ENCODE data around the gene MCFD2.

The MCFD2 gene

DNA sequence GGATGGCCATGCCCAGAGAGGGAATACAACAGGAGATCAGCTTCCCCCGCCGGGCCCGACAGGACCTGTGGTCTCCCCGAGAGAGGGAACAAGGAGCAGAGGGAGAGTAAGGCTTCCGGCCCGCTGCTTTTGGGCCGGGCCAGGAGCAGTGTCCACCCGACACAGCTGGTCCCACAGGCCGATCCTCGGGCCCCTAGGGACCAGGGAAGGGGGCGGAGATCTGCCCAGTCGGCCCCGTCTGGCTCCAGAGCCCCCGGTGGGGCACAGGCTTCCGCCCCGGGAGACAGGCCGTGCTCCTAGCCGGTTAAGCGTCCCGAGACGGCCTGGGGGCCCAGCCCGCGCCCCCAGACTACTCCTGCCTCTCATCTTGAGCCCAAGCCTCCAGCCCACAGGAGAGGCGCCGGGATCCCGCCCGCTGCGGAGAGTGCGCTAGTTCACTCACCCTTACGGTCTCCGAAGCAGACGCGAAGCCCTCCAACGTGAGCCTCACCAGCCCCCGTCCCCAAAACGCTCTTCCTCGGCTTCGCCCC, at the start of gene MCFD2:
TSS of gene MCFD2 (minus strand) at position 526 of the 530 bp plus-strand sequence. CDS start 6,635 bp downstream, outside the sequence.
- Mint-ChIP-seq H3K27me3 (no peaks in the 10 kb centered on the region), H3K9me3 (no peaks in the 10 kb centered on the region), H3K36me3 (ENCODE audit: low read depth) (peaks cover 24% of the 10 kb centered on the region), H3K4me1 (ENCODE audit: low read depth) (peaks cover 61% of the 10 kb centered on the region), H3K27ac (peak within 1 kb of the TSS; percentile 92), H3K4me3 (peak within 1 kb of the TSS; percentile 92)

DNA sequence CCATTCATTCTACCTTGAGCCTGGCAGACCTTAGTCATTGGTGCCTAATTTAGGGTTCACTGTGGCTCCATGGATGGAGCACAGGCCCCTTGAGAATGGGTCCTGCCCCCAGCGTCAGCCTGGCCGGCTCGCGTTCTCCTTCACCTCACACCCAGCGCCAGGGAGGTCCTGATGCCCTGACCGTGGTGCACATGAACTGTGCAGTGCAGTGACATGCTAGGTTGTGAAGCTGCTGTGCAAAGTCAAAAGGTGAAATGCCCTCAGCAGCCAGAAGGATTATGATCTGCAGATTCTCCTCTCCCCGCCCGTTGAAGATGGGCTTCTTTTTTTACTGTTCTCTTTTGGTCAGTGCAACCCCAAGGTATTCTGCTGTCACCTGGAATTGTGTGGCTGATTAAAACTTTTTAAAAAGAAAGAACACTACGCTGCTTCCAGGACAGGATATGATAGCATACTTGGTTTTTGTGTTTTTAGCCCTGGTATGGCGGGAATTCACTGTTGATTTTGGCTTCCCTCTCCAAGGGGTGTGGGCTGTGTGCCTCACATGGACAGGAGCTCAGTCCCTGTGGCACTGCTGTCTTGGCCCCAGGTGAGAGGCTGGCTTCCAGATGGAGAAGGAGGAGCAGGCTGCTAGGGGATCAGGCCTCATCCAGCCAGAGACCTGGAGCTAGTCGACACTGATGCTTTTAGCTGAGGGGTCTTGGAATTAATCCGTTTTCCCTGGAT, 49.4 kb upstream of the MCFD2 start:
- peaks cover 12% of the 10 kb centered on the region for H3K4me1 Mint-ChIP-seq (ENCODE audit: low read depth)
- peaks cover 26% of the 10 kb centered on the region for H3K36me3 Mint-ChIP-seq (ENCODE audit: low read depth)
- H3K27ac Mint-ChIP-seq, result no peak overlapping the region
- no peak overlapping the region for H3K4me3 Mint-ChIP-seq
- H3K27me3 Mint-ChIP-seq, result no peaks in the 10 kb centered on the region
- H3K9me3 Mint-ChIP-seq, result no peaks in the 10 kb centered on the region

DNA sequence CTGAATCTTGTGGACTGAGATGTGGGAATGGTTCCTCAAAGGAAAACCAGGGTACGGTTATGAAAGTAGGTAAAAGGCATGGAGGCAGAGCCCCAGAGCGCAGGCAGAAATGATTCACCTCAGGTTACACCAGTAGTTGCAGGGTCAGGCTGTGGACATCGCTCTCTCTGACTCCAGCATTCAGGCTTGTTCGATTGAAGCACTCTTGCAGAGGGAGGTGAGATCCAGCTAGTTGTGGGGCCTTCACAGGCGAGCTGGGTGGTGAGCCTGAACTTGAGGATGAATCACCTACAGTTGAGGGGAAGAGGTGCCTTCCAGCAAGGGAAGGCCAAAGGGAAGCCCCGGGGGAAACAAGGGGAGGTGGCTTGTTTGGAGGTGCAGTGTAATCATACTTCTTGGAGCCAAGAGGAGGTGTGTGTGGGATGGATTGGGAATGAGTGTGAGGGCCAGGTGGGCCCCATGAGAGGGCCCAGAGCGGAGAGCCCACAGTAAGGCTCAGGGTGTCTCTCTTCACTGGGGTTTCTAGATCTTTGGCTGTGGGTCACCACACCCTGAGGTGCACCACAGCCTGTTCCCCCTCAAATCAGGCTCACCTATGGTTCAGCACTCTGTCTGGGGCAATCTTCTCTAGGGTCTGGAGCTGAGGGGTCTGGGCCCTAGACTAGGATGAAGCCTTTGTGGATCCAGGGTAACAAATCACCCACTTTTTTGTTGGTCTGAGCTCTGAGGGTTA, 48.5 kb upstream of the MCFD2 start:
- H3K9me3 Mint-ChIP-seq, result no peaks in the 10 kb centered on the region
- peaks cover 29% of the 10 kb centered on the region for H3K36me3 Mint-ChIP-seq (ENCODE audit: low read depth)
- no peaks in the 10 kb centered on the region for H3K27me3 Mint-ChIP-seq
- H3K27ac Mint-ChIP-seq, result peak overlapping the region; percentile 29
- H3K4me3 Mint-ChIP-seq, result no peak overlapping the region
- H3K4me1 Mint-ChIP-seq (ENCODE audit: low read depth), result peaks cover 12% of the 10 kb centered on the region

DNA sequence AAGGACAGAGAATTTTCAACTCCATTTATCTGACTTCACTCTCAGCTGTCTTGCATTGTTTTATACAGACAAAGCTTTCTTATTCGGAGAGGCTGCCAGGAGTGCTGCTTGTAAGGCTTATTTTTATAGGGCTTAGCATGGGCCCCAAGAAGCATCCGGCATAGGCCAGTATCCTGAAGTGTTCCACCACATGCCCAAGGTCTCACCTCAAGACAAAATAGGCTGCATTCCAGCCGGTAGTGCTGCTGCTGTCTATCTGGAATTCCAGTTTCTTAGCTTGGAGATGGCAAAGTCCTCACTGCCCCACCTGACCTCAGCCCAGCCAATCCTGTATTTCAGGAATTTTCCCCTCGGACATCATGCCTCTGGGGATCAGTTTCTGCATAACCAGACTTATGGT, 47.6 kb upstream of the MCFD2 start:
- Mint-ChIP-seq H3K4me1 (ENCODE audit: low read depth) (peaks cover 12% of the 10 kb centered on the region), H3K27me3 (no peaks in the 10 kb centered on the region), H3K27ac (no peak overlapping the region), H3K9me3 (no peaks in the 10 kb centered on the region), H3K36me3 (ENCODE audit: low read depth) (peaks cover 37% of the 10 kb centered on the region), H3K4me3 (no peak overlapping the region)

DNA sequence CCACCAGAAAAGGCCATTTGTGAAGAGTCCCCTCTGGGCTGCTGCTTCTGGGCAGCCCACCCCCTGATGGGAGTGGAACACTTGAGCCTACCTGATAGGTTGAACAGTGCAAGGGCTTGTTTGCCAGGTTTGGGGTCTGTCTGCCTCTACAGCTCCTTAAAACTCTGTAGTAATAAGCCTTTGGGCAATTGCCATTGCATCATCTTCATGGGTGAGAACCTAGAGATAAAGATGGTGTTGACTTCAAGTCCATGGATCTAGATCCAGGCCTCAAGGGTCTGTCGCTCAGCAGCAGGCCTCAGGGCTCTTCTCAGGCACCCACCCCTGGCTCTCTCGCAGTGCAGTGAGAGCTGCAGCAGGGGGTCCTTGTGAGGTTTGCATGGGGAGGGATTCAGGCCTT, 47.1 kb upstream of the MCFD2 start:
- Mint-ChIP-seq H3K27ac (no peak overlapping the region), H3K4me3 (no peak overlapping the region), H3K36me3 (ENCODE audit: low read depth) (peaks cover 42% of the 10 kb centered on the region), H3K9me3 (no peaks in the 10 kb centered on the region), H3K27me3 (no peaks in the 10 kb centered on the region), H3K4me1 (ENCODE audit: low read depth) (peaks cover 12% of the 10 kb centered on the region)

DNA sequence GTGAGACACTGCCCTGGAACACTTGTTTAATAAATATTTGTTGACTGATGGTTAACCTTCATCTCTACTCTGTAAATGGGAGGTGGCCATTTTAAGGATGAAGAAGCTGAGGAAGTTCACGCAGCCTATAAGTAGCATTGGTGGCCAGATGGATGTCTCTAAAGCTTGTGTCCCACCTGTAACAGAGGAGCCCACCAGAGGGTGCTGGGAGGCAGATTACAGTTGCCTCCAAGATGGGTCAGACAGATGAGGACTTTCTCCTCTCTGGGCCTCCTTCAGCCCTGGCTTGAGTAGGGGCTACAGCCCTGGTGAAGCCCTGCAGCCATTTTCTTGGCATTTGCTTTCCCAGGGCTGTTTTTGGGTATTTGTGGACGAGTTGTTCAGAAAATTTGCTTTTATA, 45.0 kb upstream of the MCFD2 start:
- Mint-ChIP-seq H3K27me3 (no peaks in the 10 kb centered on the region), H3K4me1 (ENCODE audit: low read depth) (peaks cover 12% of the 10 kb centered on the region), H3K9me3 (no peaks in the 10 kb centered on the region), H3K36me3 (ENCODE audit: low read depth) (peaks cover 53% of the 10 kb centered on the region), H3K4me3 (no peak overlapping the region), H3K27ac (no peak overlapping the region)

DNA sequence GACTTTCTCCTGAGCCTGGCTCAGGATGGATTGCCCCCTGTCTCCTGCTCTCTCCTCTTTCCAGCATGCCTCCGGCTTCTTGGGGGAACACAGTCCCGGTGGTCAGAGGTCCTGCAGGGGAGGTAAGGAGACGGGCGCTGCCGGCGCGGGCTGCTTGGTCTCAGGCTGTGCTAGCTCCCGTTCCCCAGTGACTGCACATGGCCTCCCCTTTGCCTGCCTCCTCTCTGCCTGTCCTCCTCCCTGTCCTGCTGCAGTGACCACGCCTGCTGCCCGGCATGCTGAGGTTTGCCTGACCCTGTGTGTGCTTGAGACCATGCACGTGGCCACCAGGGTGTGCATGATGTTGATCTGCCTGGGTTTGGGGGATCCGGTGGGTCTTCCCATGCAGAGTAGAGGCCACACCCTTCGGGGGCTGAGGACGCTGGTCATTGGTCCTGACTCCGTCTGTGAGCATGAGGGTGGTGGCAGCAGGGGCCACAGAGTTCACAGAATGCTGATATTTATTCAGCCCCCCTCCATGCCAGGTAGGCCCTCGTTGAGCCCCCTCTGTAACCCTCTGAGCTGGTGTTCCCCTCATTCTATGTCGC, 42.9 kb upstream of the MCFD2 start:
- Mint-ChIP-seq H3K4me3 (no peak overlapping the region), H3K27me3 (no peaks in the 10 kb centered on the region), H3K4me1 (ENCODE audit: low read depth) (peaks cover 4% of the 10 kb centered on the region), H3K36me3 (ENCODE audit: low read depth) (peaks cover 61% of the 10 kb centered on the region), H3K9me3 (no peaks in the 10 kb centered on the region), H3K27ac (no peak overlapping the region)

DNA sequence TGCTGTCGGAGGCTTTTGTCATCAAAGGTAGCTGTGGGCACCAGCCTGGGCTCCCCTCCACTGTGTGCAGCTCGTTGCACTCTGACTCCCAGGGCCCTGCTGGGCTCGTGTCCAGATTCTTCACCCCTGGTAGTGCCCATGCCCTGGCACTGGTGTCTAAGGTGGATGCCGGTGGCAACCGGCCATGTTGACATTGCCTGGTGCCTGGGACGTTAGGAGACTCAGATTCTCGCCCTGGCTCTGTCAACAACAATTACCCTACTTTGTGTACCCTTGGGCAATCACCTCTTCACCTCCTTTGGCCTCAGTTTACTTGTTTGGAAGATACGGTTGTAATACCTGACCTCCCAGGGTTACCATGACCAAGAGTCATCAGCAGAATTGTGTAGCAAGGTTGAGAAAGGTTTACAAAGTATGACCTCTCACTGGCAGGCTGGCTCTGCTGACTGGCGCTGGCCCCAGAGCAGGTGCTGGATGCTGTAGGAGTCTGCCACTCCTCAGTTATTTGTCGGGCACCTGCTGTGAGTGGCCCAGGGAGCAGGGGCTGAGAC, 41.5 kb upstream of the MCFD2 start:
- no peaks in the 10 kb centered on the region for H3K27me3 Mint-ChIP-seq
- no peak overlapping the region for H3K27ac Mint-ChIP-seq
- H3K4me1 Mint-ChIP-seq (ENCODE audit: low read depth), result no peaks in the 10 kb centered on the region
- no peak overlapping the region for H3K4me3 Mint-ChIP-seq
- H3K9me3 Mint-ChIP-seq, result no peaks in the 10 kb centered on the region
- peaks cover 60% of the 10 kb centered on the region for H3K36me3 Mint-ChIP-seq (ENCODE audit: low read depth)

DNA sequence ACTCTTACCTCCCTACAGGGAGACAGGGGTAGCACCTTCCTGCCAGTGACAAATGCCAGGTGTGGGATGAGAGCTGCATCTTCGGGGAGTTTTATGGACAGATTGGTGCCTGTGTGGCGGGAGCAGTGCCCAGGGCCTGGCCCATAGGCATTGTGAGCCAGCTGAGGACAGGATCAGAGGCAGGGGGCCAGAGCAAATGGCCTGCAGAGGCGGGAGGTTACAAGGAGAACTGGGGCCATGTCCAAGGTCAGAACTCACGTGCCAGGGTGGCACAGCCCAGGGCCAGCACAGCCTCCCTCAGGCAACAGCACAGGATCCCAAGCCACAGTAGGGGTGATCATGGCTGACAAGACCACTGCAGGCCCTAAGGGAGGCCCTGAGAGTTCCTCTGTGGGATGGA, 40.2 kb upstream of the MCFD2 start:
- Mint-ChIP-seq H3K9me3 (no peaks in the 10 kb centered on the region), H3K4me3 (no peak overlapping the region), H3K27me3 (no peaks in the 10 kb centered on the region), H3K36me3 (ENCODE audit: low read depth) (peaks cover 68% of the 10 kb centered on the region), H3K27ac (peak overlapping the region; percentile 21), H3K4me1 (ENCODE audit: low read depth) (peaks cover 10% of the 10 kb centered on the region)

DNA sequence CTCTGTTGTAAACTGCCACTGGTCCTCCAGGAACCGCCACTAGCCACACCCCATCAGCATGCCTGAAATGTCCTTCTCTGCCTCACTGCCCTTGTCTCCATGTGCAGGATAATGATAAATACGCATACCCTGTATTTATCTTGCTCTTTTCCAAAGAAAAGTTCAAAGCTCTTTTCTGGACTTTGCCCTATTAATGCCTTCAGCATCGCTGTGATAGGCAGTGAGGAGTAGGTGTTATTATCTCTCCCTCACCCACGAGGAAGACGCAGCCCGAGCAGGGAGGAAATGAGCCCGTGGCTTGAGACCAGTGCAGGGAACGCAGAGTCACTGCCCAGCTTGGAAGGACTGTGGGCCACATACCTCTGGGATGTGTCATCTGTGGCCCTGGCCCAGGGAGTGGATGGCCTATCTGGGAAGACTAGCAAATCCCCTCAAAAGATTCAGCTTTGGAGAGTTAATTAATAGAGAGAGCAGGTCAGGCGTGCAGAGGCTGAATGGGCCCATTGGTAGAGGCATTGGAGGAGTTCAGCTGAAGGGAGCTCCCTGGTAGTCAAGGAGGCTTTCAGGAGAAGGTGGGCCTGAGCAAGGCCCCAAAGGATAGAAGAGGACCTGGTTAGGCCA, 39.5 kb upstream of the MCFD2 start:
- no peaks in the 10 kb centered on the region for H3K27me3 Mint-ChIP-seq
- no peak overlapping the region for H3K27ac Mint-ChIP-seq
- H3K36me3 Mint-ChIP-seq (ENCODE audit: low read depth), result peaks cover 69% of the 10 kb centered on the region
- no peak overlapping the region for H3K4me3 Mint-ChIP-seq
- peaks cover 15% of the 10 kb centered on the region for H3K4me1 Mint-ChIP-seq (ENCODE audit: low read depth)
- no peaks in the 10 kb centered on the region for H3K9me3 Mint-ChIP-seq

DNA sequence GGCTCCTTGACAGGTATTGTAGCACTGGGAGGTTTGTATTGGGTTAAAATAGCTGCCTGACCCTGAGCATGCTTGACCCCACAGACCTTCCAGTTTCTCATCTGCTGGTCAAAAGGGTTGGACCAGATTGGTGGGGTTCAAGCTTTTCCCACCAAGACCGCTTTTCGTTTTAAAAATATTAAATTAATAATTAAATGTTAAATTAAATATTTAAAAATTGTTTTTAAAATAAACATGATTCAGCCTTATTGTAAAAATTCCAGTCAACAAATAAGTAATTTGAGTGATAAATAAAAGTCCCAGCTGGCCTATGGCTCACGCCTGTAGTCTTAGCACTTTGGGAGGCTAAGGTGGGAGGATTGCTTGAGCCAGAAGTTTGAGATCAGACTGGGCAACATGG, 36.6 kb upstream of the MCFD2 start:
- Mint-ChIP-seq H3K36me3 (ENCODE audit: low read depth) (peaks cover 56% of the 10 kb centered on the region), H3K27me3 (no peaks in the 10 kb centered on the region), H3K4me1 (ENCODE audit: low read depth) (peaks cover 31% of the 10 kb centered on the region), H3K4me3 (no peak overlapping the region), H3K9me3 (no peaks in the 10 kb centered on the region), H3K27ac (peak overlapping the region; percentile 75)

DNA sequence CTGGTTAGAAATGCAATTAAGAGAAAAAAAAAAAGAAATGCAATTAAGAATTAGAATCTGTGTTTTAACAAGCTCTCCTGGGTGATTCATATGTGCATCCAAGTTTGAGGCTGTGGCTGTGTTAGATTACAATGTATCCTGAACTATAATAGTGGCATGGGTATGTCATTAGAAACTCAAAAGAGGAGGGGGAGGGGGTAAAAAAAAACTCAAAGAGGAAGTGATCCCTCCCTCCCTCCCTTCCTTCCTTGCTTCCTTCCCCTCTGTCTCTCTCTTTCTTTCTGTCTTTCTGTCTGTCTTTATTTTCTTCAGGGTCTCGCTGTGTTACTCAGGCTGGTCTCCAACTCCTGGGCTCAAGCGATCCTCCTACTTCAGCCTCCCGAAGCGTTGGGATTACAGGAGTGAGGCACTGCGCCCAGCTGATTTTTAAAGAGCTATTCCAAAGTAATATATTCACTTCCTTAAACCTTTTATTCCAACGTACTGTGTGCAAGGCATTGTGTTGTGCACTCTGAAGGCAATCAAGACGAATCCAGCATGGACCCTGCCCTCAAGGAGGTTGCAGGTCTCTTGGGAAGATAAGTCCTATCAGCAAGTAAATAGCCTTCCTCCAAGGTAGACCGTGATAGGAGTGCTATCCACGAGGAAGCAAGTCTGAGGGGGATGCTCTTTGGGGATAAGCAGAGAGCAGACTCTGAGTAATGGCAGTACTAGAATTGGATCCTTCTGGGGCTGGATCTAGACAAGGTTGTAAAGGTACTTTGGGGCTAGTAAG, 35.9 kb upstream of the MCFD2 start:
- Mint-ChIP-seq H3K4me3 (no peak overlapping the region), H3K27me3 (no peaks in the 10 kb centered on the region), H3K27ac (peak overlapping the region; percentile 75), H3K4me1 (ENCODE audit: low read depth) (peaks cover 38% of the 10 kb centered on the region), H3K9me3 (no peaks in the 10 kb centered on the region), H3K36me3 (ENCODE audit: low read depth) (peaks cover 61% of the 10 kb centered on the region)

DNA sequence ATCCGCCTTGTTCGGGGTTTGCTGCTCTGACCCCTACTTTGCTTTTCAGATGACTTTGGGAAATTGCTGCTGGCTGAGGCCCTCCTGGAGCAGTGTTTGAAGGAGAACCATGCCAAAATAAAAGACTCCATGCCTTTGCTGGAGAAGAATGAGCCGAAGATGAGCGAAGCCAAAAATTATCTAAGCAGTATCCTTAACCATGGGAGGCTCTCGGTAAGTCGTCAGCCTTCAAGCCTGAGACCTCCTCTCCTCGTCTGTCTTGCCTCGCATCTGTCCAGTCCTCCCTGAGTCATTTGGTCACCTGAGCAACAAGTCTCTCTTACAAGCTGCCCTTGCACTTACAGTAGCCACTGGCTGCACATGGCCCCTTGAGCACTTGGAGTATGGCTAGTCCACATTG, 34.7 kb upstream of the MCFD2 start:
- H3K27me3 Mint-ChIP-seq, result no peaks in the 10 kb centered on the region
- peaks cover 49% of the 10 kb centered on the region for H3K4me1 Mint-ChIP-seq (ENCODE audit: low read depth)
- no peak overlapping the region for H3K4me3 Mint-ChIP-seq
- peak overlapping the region; percentile 38 for H3K27ac Mint-ChIP-seq
- peaks cover 60% of the 10 kb centered on the region for H3K36me3 Mint-ChIP-seq (ENCODE audit: low read depth)
- no peaks in the 10 kb centered on the region for H3K9me3 Mint-ChIP-seq

DNA sequence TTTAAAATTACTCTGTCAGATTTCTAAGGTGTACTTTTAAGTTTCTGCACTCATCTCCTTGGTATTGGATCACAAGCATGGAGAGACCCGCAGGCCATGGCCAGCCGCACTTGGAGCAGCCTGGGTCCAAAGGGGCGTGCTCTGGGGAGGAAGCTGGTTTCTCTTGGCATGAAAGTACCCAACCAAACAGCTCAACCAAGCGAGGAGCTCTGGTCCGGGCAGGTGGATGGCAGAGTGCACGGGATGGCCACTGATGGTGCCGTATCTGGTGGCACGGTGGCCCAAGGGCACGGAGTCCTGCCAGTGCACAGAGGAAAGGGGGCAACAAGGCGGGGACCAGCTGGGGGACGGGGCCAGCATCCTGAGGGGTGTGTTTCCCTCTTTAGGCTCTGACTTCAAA, 32.2 kb upstream of the MCFD2 start:
- Mint-ChIP-seq H3K27me3 (no peaks in the 10 kb centered on the region), H3K9me3 (no peaks in the 10 kb centered on the region), H3K36me3 (ENCODE audit: low read depth) (peaks cover 44% of the 10 kb centered on the region), H3K27ac (no peak overlapping the region), H3K4me1 (ENCODE audit: low read depth) (peaks cover 73% of the 10 kb centered on the region), H3K4me3 (no peak overlapping the region)
